Neural cell (in vitro differentiated cells): ENCODE results near the gene BPTF.

Experiments used
- CTCF ChIP-seq: fragments of 450-650 bp; IDR thresholded peaks from 2 replicates; pipeline ENCODE4 v1.5.1; 2014; ENCODE audit warnings: antibody characterized with exemption, mild to moderate bottlenecking, moderate library complexity; ENCODE audit not compliant: poor library complexity, severe bottlenecking
- EP300 ChIP-seq: fragments of 450-650 bp; conservative IDR thresholded peaks from 2 replicates; pipeline ENCODE4 v1.6.1; 2014; ENCODE audit warnings: antibody characterized with exemption, mild to moderate bottlenecking, moderate library complexity; ENCODE audit not compliant: poor library complexity, severe bottlenecking
- EZH2 ChIP-seq: fragments of 200-600, 300-800 bp; shearing (Covaris generic), sonication (generic); IDR thresholded peaks from 2 replicates; pipeline ENCODE4 v1.6.1; 2014; ENCODE audit warnings: antibody characterized with exemption, low read length, borderline replicate concordance, mild to moderate bottlenecking; ENCODE audit not compliant: insufficient read depth, poor library complexity, severe bottlenecking
- MXI1 ChIP-seq: fragments of 450-650 bp; conservative IDR thresholded peaks from 2 replicates; pipeline ENCODE4 v1.6.1; 2014; ENCODE audit warnings: antibody characterized with exemption, mild to moderate bottlenecking; ENCODE audit not compliant: poor library complexity, severe bottlenecking
- POLR2AphosphoS5 ChIP-seq: IDR thresholded peaks from 2 replicates; pipeline ENCODE4 v1.6.1; 2012
- RAD21 ChIP-seq: fragments of 450-650 bp; conservative IDR thresholded peaks from 2 replicates; pipeline ENCODE4 v1.6.1; 2014; ENCODE audit warnings: antibody characterized with exemption, mild to moderate bottlenecking, moderate library complexity
- TAF1 ChIP-seq: IDR thresholded peaks from 2 replicates; pipeline ENCODE4 v1.6.1; 2012; ENCODE audit warnings: low read depth

GRCh38 chr17:68013385-68013784 is 188.1 kb downstream of the BPTF start:
- TF ChIP-seq CTCF (no peak), EP300 (no peak), TAF1 (no peak), EZH2 (no peak), MXI1 (no peak), RAD21 (no peak), POLR2AphosphoS5 (no peak)
